AG08395 (cell line): Measurements from ENCODE around the gene TBCC.
"Not testable (repeated sequence)": the region's sequence is repeated elsewhere in the genome, so short reads cannot be mapped to it uniquely, and the experiment has no call there.

Experiments
- DNase-seq: peaks from one replicate; pipeline ENCODE4 v3.0.0; 2012; ENCODE audit warnings: mixed read lengths, low spot score

The TBCC gene, protein sequence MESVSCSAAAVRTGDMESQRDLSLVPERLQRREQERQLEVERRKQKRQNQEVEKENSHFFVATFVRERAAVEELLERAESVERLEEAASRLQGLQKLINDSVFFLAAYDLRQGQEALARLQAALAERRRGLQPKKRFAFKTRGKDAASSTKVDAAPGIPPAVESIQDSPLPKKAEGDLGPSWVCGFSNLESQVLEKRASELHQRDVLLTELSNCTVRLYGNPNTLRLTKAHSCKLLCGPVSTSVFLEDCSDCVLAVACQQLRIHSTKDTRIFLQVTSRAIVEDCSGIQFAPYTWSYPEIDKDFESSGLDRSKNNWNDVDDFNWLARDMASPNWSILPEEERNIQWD

DNA sequence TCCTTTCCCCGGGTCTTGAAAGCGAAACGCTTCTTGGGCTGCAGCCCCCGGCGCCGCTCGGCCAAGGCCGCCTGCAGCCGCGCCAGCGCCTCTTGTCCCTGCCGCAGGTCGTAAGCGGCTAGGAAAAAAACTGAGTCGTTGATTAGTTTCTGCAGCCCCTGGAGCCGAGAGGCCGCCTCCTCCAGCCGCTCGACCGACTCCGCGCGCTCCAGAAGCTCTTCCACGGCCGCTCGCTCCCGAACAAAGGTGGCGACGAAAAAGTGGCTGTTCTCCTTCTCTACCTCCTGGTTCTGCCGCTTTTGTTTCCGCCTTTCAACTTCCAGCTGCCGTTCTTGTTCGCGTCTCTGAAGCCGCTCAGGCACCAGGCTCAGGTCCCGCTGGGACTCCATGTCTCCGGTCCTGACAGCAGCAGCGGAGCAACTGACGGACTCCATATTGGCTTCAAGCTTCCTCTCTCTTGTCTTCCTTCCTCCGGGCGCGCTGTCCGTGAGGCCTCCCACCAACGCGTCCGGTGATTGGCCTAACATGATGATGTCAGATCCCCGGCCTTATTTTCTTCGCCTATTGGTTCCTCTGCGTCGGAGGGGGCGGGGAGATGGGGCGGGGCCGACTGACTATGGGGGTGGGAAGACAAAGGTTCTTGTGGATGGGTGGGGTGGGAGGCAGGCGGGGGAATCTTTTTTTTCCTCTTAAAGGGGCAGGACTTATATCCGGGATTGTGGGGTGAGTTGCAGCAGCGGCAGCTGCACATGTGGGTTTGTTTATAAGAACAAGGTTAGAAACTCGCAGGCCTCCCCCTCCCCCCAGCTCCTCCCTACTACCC is at the start of gene TBCC:
Gene TBCC, minus strand, starts transcription at position 464 of the 823 bp plus-strand sequence. Its CDS starts 30 bp downstream, at position 434.
- DNase-seq: peak; percentile 99

- DNase-seq: no peak
These were observed 49.7 kb upstream of the TBCC start for GRCh38 chr6:42795651-42796050.

DNA sequence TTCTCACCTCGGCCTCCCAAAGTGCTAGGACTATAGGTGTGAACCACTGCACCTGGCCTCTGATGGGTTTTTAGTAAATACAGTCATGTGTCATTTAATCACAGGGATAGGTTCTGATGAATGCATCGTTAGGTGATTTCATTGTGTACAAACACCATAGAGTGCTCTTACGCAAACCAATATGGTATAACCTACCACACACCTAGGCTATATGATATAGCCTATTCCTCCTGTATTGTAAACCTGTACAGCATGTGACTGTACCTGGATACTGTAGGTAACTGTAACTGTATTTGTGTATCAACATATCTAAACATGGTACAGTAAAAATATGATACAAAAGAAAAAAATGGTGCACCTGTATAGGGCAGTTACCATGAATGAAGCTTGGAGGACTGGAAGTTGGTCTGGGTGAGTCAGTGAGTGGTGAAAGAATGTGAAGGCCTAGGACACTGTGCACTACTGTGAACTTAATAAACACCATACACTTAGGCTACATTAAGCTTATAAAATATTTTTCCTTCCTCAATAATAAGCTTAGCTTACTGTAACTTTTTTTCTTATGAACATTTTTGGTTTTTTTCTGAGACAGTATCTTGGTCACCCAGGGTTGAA is 45.9 kb upstream of the TBCC start:
- DNase-seq: no peak

DNA sequence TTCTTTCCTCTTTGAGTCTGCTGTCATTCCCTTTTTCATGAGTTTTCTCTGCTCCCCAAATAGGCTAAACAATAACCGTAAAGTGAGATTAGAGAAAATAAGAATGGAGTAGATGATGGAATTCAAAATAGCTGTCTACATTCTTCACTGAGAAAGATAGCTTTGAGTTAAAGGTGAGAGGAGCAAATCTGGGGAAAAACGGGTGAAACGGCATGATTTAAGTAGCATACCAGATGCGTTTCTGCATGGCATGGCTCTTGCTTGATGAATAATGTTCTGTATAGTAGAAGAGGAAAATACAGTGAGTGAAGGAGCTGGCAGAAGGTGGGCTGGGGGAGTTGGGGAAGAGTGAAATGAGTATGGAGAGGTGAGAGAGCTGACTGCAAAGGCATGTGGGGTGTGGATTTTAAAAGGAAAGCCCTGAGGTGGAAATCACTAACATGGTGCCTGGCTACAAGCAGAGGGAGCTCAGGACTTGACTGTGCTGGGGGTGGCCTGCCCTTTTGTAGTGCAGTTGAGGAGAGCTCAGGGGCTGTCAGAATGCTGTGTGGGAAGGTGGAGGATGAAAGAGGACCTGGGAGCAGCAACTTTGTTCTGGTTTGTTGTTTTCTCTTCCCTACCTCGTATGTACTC is 44.8 kb upstream of the TBCC start:
- no peak for DNase-seq

- DNase-seq: no peak
These were observed 42.8 kb upstream of the TBCC start for GRCh38 chr6:42788671-42789070.

GRCh38 chr6:42787063-42787472 is 41.2 kb upstream of the TBCC start:
- DNase-seq: no peak

GRCh38 chr6:42786525-42786985 is 40.7 kb upstream of the TBCC start:
- no peak for DNase-seq

DNA sequence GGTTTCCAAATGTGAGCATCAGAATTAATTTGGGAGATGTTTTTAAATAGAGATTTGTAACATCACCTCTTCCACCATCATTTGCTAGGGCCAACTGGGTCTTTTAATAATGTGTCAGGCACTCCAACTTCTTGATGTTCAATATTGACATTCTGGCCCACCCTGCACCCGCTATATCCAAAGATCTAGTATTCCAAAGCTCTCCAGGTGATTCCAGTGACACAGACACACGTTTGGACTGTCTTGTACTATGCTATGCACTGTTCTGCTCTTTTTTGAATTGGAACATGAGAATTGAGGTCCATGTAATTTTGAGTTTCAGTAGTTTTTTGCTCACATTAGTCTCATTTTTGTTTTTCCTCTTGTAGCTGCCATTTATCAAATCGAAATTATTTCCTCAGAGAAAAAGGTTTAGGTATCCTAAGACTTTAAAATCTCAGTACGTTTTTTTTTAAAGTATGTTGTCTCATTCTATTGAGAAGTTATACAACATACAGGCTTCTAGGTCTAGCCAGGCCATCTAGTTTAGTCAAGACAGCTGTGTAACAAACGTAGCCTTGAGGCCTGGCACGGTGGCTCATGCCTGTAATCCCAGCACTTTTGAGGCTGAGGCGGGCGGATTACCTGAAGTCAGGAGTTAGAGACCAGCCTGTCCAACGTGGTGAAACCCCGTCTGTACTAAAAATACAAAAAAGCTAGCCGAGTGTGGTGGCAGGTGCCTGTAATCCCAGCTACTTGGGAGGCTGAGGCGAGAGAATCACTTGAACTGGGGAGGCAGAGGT is 39.0 kb upstream of the TBCC start:
- DNase-seq: no peak

- no peak for DNase-seq
These were observed 38.2 kb upstream of the TBCC start for GRCh38 chr6:42783876-42784642.

- DNase-seq: peak; percentile 70
These were observed 37.4 kb upstream of the TBCC start for GRCh38 chr6:42783177-42783875.

DNA sequence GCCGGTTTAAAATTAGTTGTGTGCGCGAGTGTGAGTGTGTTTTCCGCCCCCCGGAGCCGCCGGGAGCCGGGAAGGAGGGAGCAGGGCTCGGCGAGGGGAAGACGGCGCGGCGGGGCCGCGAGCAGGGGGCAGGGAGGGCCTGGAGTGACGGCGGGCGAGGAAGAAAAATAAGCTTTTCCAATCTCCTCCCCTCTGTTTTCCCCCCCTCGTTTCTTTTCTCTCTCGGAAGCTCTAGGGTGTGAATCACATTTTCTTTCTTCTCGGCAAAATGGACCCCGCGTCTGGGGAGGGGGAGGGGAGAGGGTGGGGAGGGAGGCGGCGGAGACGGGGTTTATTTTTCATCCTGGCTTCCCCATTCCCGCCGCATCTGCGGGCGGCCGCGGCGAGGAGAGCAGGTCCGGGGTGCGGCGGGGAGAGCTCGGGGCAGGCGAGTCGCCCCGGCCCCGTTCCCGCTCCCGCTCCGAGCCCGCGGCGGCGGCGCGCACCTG is 36.8 kb upstream of the TBCC start:
- DNase-seq: peak; percentile 86

GRCh38 chr6:42781796-42782688 is 36.1 kb upstream of the TBCC start, which contains the start of gene BICRAL:
TSS of gene BICRAL (plus strand) at chr6:42782052. CDS start at chr6:42822023, 39,971 bp downstream.
- peak; percentile 77 for DNase-seq

DNA sequence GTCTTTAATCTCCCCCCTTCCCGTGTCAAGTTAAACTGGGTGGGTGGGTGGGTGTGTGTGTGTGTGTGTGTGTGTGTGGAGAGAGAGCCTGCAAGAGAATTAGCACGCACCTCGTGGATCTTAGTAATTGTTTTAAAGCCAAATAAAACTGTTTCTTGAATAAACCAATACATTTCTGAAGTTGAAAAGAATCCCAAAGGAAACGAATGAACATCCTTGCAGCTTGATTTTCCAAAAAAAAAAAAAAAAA is 35.6 kb upstream of the TBCC start:
- no peak for DNase-seq

GRCh38 chr6:42779521-42779920 is 33.6 kb upstream of the TBCC start:
- DNase-seq: no peak

- DNase-seq: no peak
These were observed 32.2 kb upstream of the TBCC start for GRCh38 chr6:42778122-42778521.

GRCh38 chr6:42777126-42777822 is 31.4 kb upstream of the TBCC start:
- peak; percentile 43 for DNase-seq

- DNase-seq: not testable (repeated sequence)
These were observed 29.1 kb upstream of the TBCC start for GRCh38 chr6:42774821-42775487.

DNA sequence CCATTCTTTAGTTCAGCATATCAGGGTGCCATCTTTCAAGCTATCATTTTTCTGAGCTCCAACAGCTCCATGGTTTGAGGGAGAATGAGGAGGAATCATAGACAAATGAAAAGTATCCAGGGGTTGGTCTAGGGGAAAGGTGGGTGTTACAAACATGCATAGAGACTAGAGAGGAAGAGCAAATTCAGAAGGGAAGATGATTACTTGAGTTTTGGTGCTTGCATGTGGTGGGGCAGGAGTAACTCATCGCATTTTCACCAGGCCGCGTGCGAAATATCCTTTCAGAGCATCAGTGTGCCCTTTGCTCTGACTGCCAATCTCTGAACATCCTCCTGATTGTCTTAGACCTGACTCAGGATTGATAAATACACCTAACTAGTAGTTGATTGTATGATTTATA is 28.3 kb upstream of the TBCC start:
- DNase-seq: no peak
